Tibial nerve (tissue), 3 donors: ENCODE measurements around the gene RAX.

ENCODE experiments used
- CTCF ChIP-seq, 5 experiments: fragments of 200-600 bp in 3 of 5; fragments of 450-650 bp in 2 of 5; sonication (generic) in 3 of 5; IDR thresholded peaks; one replicate each; pipeline ENCODE4 v1.5.1; 2016 to 2019; ENCODE audit warnings: antibody characterized with exemption in 5 of 5, mild to moderate bottlenecking in 3 of 5, moderate library complexity in 2 of 5
- POLR2A ChIP-seq, 2 donors: fragments of 450-650 bp; IDR thresholded peaks; one replicate each; pipeline ENCODE4 v1.6.1; 2017; ENCODE audit warnings: antibody characterized with exemption in 2 of 2, mild to moderate bottlenecking in 2 of 2, moderate library complexity in 2 of 2

GRCh38 chr18:59272221-59272888, 899 bp downstream of the RAX start:
- no peak for TF ChIP-seq CTCF (IDR thresholded peaks at IDR 0.05)
- TF ChIP-seq POLR2A (IDR thresholded peaks at IDR 0.05) = no peak
